MM.1S (cell line): Measurements from ENCODE around the gene CACNG7.

Experiments
- CTCF ChIP-seq: fragments of 300-600 bp; sonication (generic); IDR thresholded peaks from 2 replicates; pipeline ENCODE4 v1.5.1; 2016; ENCODE audit warnings: antibody characterized with exemption, low read length, mixed read lengths
- EZH2 ChIP-seq: fragments of 300-600 bp; sonication (generic); optimal IDR thresholded peaks from 2 replicates; pipeline ENCODE3; 2017; ENCODE audit warnings: low read depth, mild to moderate bottlenecking, antibody characterized with exemption, low read length, mixed read lengths
- EZH2phosphoT487 ChIP-seq: fragments of 300-600 bp; sonication (generic); IDR thresholded peaks from 2 replicates; pipeline ENCODE4 v1.6.1; 2018; ENCODE audit warnings: antibody characterized with exemption, low read length

- TF ChIP-seq CTCF (no peak), EZH2phosphoT487 (no peak), EZH2 (no peak)
These were observed 24.0 kb upstream of the CACNG7 start for GRCh38 chr19:53885036-53885435.
